ENCODE data around the gene PHGDH.

DNA sequence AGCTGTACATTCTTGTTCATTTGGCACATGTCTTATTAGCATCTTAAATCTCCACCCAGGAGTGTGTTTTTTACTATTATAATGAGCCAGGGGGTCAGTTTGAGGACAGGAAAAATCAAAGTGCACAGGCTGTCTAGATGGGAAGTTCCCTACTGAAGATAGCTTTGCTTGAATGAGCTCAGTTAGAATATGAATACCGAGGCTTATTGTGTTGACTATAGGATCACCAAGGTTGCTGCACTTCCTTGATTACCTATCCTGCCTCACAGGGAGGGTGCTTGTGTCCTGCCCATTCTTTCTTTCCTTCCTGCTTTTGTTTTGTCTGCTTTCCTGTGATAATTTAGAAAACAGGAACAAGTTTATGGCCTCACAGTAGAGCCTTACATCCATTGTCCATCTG, 16.3 kb downstream of the PHGDH start:
- TF ChIP-seq, protein P1, sequence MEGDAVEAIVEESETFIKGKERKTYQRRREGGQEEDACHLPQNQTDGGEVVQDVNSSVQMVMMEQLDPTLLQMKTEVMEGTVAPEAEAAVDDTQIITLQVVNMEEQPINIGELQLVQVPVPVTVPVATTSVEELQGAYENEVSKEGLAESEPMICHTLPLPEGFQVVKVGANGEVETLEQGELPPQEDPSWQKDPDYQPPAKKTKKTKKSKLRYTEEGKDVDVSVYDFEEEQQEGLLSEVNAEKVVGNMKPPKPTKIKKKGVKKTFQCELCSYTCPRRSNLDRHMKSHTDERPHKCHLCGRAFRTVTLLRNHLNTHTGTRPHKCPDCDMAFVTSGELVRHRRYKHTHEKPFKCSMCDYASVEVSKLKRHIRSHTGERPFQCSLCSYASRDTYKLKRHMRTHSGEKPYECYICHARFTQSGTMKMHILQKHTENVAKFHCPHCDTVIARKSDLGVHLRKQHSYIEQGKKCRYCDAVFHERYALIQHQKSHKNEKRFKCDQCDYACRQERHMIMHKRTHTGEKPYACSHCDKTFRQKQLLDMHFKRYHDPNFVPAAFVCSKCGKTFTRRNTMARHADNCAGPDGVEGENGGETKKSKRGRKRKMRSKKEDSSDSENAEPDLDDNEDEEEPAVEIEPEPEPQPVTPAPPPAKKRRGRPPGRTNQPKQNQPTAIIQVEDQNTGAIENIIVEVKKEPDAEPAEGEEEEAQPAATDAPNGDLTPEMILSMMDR (IDR thresholded peaks at IDR 0.05) = no peak
- TF ChIP-seq TCF7L2 (IDR thresholded peaks at IDR 0.05; ENCODE audit: low read depth, low read length) (no peak), POLR2AphosphoS5 (IDR thresholded peaks at IDR 0.05; ENCODE audit: low read depth, low read length) (no peak), REST (IDR thresholded peaks at IDR 0.05; ENCODE audit: insufficient read depth in 1 of 2, low read depth in 2 of 2, low read length in 1 of 2) (no peak), SIN3A (IDR thresholded peaks at IDR 0.05; ENCODE audit: borderline replicate concordance, insufficient read depth, low read depth, low read length) (no peak)
